ENCODE measurements around the gene FOXA1. TPM values are rescaled to one million over a fixed set of nuclear protein-coding genes. Genes with fewer than 3 reads are reported as not detected.

Gene FOXA1
- total and polyA plus RNA-seq, 2 of the 4 experiments (the other 2 are of a cell fraction), result 0.18 to 0.31 TPM

DNA sequence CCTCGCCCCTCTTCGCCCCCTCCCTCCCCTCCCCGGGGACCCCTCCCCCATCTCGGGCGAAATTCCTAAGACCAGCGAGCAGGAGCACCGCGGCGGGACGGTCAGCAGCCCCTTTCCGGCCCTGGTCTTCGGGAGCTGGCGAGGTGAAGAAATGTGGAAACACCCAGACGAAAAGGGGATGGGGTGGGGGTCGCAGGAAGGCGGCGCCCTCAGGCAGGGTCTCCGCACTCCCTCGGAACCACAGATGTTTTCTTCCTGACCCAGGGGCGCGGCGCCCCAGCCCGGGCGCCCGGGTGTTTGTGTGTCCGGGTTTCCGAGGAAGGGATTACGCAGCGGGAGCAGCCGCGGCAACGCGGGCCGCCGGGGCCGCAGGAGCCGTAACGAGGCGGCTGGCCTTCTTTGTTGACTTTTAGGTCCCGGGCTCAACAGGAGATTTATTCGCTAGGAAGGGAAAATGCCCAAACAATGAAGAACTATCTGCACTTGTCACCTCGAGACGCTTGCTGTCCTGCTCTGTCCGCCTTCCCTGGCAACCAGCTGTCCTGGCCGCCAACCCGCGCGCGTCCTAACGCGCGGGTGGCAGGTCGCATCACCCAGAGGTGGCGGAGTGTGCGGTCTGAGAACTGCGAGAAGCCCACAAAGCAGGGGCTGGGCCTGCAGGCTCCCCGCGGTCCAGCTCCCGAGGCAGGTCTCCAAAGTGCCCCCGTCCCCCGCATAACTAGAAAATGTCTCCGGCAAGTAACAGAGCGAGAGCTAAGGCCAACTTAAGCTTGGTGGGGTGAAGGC, 7.0 kb downstream of the FOXA1 start:
- DNase-seq (no peak), ATAC-seq (ENCODE audit: low read depth) (peak; percentile 36; the same call in 1 of the 2 replicates)
- Histone ChIP-seq H3K27me3 (ENCODE audit: control insufficient read depth, insufficient read depth, low read length) (peaks cover 91% of the 10 kb centered on the region), H2BK120ac (ENCODE audit: low read depth, low read length) (no peak overlapping the region), H3K4me3 (ENCODE audit: insufficient read depth, low read depth, low read length) (no peak overlapping the region), H4K91ac (ENCODE audit: insufficient read depth, low read depth, low read length) (no peak overlapping the region), H2AFZ (replicated peaks; ENCODE audit: low read length, poor library complexity) (peak overlapping the region; percentile 44), H3K23ac (ENCODE audit: low read depth, low read length) (no peak overlapping the region), H3K9ac (ENCODE audit: low read depth, low read length) (no peak overlapping the region), H2AK5ac (ENCODE audit: low read depth, low read length) (no peak overlapping the region), H3K56ac (ENCODE audit: extremely low read depth, insufficient read depth, low read length) (no peak overlapping the region), H2BK15ac (ENCODE audit: low read depth, low read length) (no peak overlapping the region), H3K18ac (ENCODE audit: low read depth, low read length) (no peak overlapping the region), H3K36me3 (ENCODE audit: control insufficient read depth, insufficient read depth, low read length) (no peaks in the 10 kb centered on the region), H2BK20ac (ENCODE audit: low read depth, low read length) (no peak overlapping the region), H2AK9ac (replicated peaks; ENCODE audit: low read depth, low read length, poor library complexity) (no peak overlapping the region), H2BK5ac (ENCODE audit: low read depth, low read length, poor library complexity, severe bottlenecking) (no peak overlapping the region), H3K27ac (ENCODE audit: insufficient read depth, low read length) (no peak overlapping the region), H3K9me1 (ENCODE audit: insufficient read depth, low read length) (no peaks in the 10 kb centered on the region), H4K20me1 (ENCODE audit: insufficient read depth, low read length) (peaks cover 8% of the 10 kb centered on the region; the same call in 1 of the 2 replicates), H3K9me3 (ENCODE audit: control insufficient read depth, insufficient read depth, low read length) (peaks cover 24% of the 10 kb centered on the region; the same call in 1 of the 2 replicates), H4K8ac (ENCODE audit: low read depth in 2 of 2, low read length in 2 of 2) (no peak overlapping the region), H3K4me1 (ENCODE audit: control insufficient read depth, insufficient read depth, low read length) (peaks cover 2% of the 10 kb centered on the region; the same call in 1 of the 2 replicates), H3K4me2 (ENCODE audit: low read depth, low read length) (peak overlapping the region; percentile 81), H3K14ac (replicated peaks; ENCODE audit: low read depth, low read length) (no peak overlapping the region), H3K4ac (ENCODE audit: low read depth, low read length) (no peak overlapping the region), H3K79me1 (ENCODE audit: low read depth in 1 of 2, low read length in 2 of 2) (no peaks in the 10 kb centered on the region), H4K5ac (ENCODE audit: low read depth, low read length) (no peak overlapping the region)
- no TSS peak for BruUV-seq (replicated peaks)
- dilution Hi-C loops (cut with HindIII; ENCODE audit: low sequenced_read_pairs, unreplicated experiment) (no loop called here), in situ Hi-C loops (cut with MboI; ENCODE audit: low sequenced_read_pairs) (loop anchor here (10.0 kb wide), 1 partner anchor 343 kb away; no protein-coding TSS in a partner anchor), intact Hi-C loops (cut with micrococcal nuclease) (no loop called here)
- WGBS, 2 experiments (ENCODE audit: extremely low coverage in 2 of 2, insufficient read length in 1 of 2), result 8% methylated on average over 11 of the region's 63 CpGs; no CpG with 5 or more reads in 1 of the 2 experiments
- POLR2A ChIA-PET (ENCODE audit: unreplicated experiment), result no interaction called here
- CTCF ChIA-PET, result interaction anchor here (0.5 kb wide), 1 partner anchor 816 kb away, joined by 3 read pairs; no protein-coding TSS in a partner anchor
- TF ChIP-seq RAD21 (IDR thresholded peaks at IDR 0.05; ENCODE audit: low read length) (no peak), SMC3 (IDR thresholded peaks at IDR 0.05; ENCODE audit: low read depth, low read length) (no peak), MAFK (IDR thresholded peaks at IDR 0.05; ENCODE audit: low read depth, low read length) (no peak), RFX5 (IDR thresholded peaks at IDR 0.05; ENCODE audit: low read depth, low read length) (no peak), NFE2L2 (IDR thresholded peaks at IDR 0.05; ENCODE audit: low read depth, low read length) (no peak), FOS (IDR thresholded peaks at IDR 0.05; ENCODE audit: low read depth, low read length) (no peak), CHD1 (IDR thresholded peaks at IDR 0.05; ENCODE audit: low read depth, low read length) (no peak), CEBPB (IDR thresholded peaks at IDR 0.05; ENCODE audit: low read depth, low read length) (no peak), RCOR1 (IDR thresholded peaks at IDR 0.05; ENCODE audit: insufficient replicate concordance, low read length) (no peak), POLR2A (IDR thresholded peaks at IDR 0.05; ENCODE audit: low read depth, low read length) (no peak), MAZ (IDR thresholded peaks at IDR 0.05; ENCODE audit: borderline replicate concordance, low read depth, low read length) (no peak), BHLHE40 (IDR thresholded peaks at IDR 0.05; ENCODE audit: low read depth, low read length) (no peak)
- TF ChIP-seq, protein P1, sequence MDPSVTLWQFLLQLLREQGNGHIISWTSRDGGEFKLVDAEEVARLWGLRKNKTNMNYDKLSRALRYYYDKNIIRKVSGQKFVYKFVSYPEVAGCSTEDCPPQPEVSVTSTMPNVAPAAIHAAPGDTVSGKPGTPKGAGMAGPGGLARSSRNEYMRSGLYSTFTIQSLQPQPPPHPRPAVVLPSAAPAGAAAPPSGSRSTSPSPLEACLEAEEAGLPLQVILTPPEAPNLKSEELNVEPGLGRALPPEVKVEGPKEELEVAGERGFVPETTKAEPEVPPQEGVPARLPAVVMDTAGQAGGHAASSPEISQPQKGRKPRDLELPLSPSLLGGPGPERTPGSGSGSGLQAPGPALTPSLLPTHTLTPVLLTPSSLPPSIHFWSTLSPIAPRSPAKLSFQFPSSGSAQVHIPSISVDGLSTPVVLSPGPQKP (IDR thresholded peaks at IDR 0.05; ENCODE audit: borderline replicate concordance, low read depth, low read length), result no peak
- TF ChIP-seq, protein P2, sequence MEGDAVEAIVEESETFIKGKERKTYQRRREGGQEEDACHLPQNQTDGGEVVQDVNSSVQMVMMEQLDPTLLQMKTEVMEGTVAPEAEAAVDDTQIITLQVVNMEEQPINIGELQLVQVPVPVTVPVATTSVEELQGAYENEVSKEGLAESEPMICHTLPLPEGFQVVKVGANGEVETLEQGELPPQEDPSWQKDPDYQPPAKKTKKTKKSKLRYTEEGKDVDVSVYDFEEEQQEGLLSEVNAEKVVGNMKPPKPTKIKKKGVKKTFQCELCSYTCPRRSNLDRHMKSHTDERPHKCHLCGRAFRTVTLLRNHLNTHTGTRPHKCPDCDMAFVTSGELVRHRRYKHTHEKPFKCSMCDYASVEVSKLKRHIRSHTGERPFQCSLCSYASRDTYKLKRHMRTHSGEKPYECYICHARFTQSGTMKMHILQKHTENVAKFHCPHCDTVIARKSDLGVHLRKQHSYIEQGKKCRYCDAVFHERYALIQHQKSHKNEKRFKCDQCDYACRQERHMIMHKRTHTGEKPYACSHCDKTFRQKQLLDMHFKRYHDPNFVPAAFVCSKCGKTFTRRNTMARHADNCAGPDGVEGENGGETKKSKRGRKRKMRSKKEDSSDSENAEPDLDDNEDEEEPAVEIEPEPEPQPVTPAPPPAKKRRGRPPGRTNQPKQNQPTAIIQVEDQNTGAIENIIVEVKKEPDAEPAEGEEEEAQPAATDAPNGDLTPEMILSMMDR (conservative IDR thresholded peaks at IDR 0.05; ENCODE audit: low read depth, low read length), result no peak
- TF ChIP-seq, protein P3, sequence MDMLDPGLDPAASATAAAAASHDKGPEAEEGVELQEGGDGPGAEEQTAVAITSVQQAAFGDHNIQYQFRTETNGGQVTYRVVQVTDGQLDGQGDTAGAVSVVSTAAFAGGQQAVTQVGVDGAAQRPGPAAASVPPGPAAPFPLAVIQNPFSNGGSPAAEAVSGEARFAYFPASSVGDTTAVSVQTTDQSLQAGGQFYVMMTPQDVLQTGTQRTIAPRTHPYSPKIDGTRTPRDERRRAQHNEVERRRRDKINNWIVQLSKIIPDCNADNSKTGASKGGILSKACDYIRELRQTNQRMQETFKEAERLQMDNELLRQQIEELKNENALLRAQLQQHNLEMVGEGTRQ (IDR thresholded peaks at IDR 0.05; ENCODE audit: low read depth, low read length), result no peak
